Activated CD4-positive, alpha-beta T cell treated with anti-CD3 and anti-CD28 coated beads, Interleukin-2, Interleukin-4, amounts not matched to agents 100 ng/mL and 50 ng/mL, durations not matched to agents 16 hours and 8 hours (primary cell): ENCODE measurements around the gene POU2F3.

Experiments
- DNase-seq: peaks from one replicate; pipeline ENCODE4 v3.0.0-alpha.2; 2020; ENCODE audit warnings: low spot score

POU2F3 gene

GRCh38 chr11:120239713-120240640 is at the start of gene POU2F3:
POU2F3 (plus strand) TSS chr11:120240140; CDS start chr11:120240344, 204 bp downstream.
- DNase-seq, result no peak

GRCh38 chr11:120191058-120191457 is 48.9 kb upstream of the POU2F3 start:
- DNase-seq, result no peak

- DNase-seq, result no peak
Measured at GRCh38 chr11:120192831-120193625, 46.9 kb upstream of the POU2F3 start.

GRCh38 chr11:120194166-120194565 is 45.8 kb upstream of the POU2F3 start:
- DNase-seq, result no peak

GRCh38 chr11:120195601-120196320 is 44.2 kb upstream of the POU2F3 start:
- DNase-seq, result no peak

GRCh38 chr11:120196826-120197225 is 43.1 kb upstream of the POU2F3 start:
- DNase-seq, result no peak

GRCh38 chr11:120197251-120197891 is 42.6 kb upstream of the POU2F3 start:
- DNase-seq, result no peak

- no peak for DNase-seq
Measured at GRCh38 chr11:120197977-120198376, 42.0 kb upstream of the POU2F3 start.

GRCh38 chr11:120198403-120198786 is 41.5 kb upstream of the POU2F3 start:
- DNase-seq, result no peak

GRCh38 chr11:120198787-120199469 is 41.0 kb upstream of the POU2F3 start:
- no peak for DNase-seq

- DNase-seq, result no peak
Measured at GRCh38 chr11:120199613-120200012, 40.3 kb upstream of the POU2F3 start.

- no peak for DNase-seq
Measured at GRCh38 chr11:120200677-120201076, 39.3 kb upstream of the POU2F3 start.

- DNase-seq, result no peak
Measured at GRCh38 chr11:120201653-120202052, 38.3 kb upstream of the POU2F3 start.

- no peak for DNase-seq
Measured at GRCh38 chr11:120203626-120204025, 36.3 kb upstream of the POU2F3 start.

- no peak for DNase-seq
Measured at GRCh38 chr11:120205596-120206161, 34.3 kb upstream of the POU2F3 start.

GRCh38 chr11:120207512-120207911 is 32.4 kb upstream of the POU2F3 start:
- no peak for DNase-seq

GRCh38 chr11:120208001-120208441 is 31.9 kb upstream of the POU2F3 start:
- no peak for DNase-seq

GRCh38 chr11:120208777-120209176 is 31.2 kb upstream of the POU2F3 start:
- no peak for DNase-seq

GRCh38 chr11:120209746-120210625 is 30.0 kb upstream of the POU2F3 start:
- DNase-seq, result no peak
